Thyroid gland (tissue), 4 donors: Measurements from ENCODE around the gene CACNB4. TPM values are rescaled to one million over a fixed set of nuclear protein-coding genes. Genes with fewer than 3 reads are reported as not detected.
A peak's percentile ranks its signal among the peaks of the same experiment; 100 is the strongest.

Experiments used
- DNase-seq, 2 donors: peaks; one replicate each; pipeline ENCODE4 v3.0.0-alpha.2; 2019
- H3K27ac ChIP-seq, 3 donors: fragments of 200-600 bp; sonication (generic); 1 replicate in 2 of 3; 2 replicates in 1 of 3; pipeline ENCODE4 v1.5.1; 2016 to 2019; ENCODE audit warnings: mild to moderate bottlenecking in 1 of 3, moderate library complexity in 1 of 3
- H3K27me3 ChIP-seq: fragments of 200-600 bp; sonication (generic); one replicate; pipeline ENCODE4 v1.5.1; 2019
- H3K36me3 ChIP-seq, 2 donors: fragments of 200-600 bp; sonication (generic); one replicate each; pipeline ENCODE4 v1.5.1; 2016 to 2019
- H3K4me1 ChIP-seq, 2 donors: fragments of 200-600 bp; sonication (generic); one replicate each; pipeline ENCODE4 v1.5.1; 2017 to 2019
- H3K4me3 ChIP-seq, 3 donors: fragments of 200-600 bp; sonication (generic); replicated peaks in 1 of 3; 1 replicate in 2 of 3; 2 replicates in 1 of 3; pipeline ENCODE4 v1.5.1; 2016; ENCODE audit warnings: mild to moderate bottlenecking in 1 of 3
- H3K9me3 ChIP-seq: fragments of 200-600 bp; sonication (generic); one replicate; pipeline ENCODE4 v1.5.1; 2017
- CTCF ChIP-seq, 6 experiments: fragments of 200-600 bp in 3 of 6; fragments of 450-650 bp in 3 of 6; sonication (generic) in 3 of 6; IDR thresholded peaks; one replicate each; pipeline ENCODE4 v1.5.1; 2016 to 2019; ENCODE audit warnings: antibody characterized with exemption in 6 of 6, mild to moderate bottlenecking in 2 of 6, inconsistent platforms in 1 of 6, moderate library complexity in 1 of 6
- POLR2A ChIP-seq, 2 donors: fragments of 450-650 bp; IDR thresholded peaks; one replicate each; pipeline ENCODE4 v1.6.1; 2017; ENCODE audit warnings: antibody characterized with exemption in 2 of 2, mild to moderate bottlenecking in 2 of 2, moderate library complexity in 1 of 2
- WGBS, 2 donors: methylation state at CpG; one replicate each; pipeline ENCODE4 v1.1.5; 2017; 5-methylcytosine and 5-hydroxymethylcytosine counted together
- intact Hi-C: fragments of 100-400 bp; cut with DNase I; formaldehyde crosslinking; loops from one replicate; pipeline ENCODE4 v1.15.1; 2023
- total RNA-seq, 4 donors: library from RNA; depleted of rRNA; stranded (reverse); fragments of >200 nt; gene quantifications; one replicate each; pipeline ENCODE4 v1.2.3, GENCODE V29; 2016

CACNB4 gene
- total RNA-seq, 4 donors from 2014 or later = 3.0 to 3.6 (median 3.2) TPM

GRCh38 chr2:151968770-151969470 lies 129.9 kb downstream of the CACNB4 start:
- Histone ChIP-seq H3K4me1 (peaks cover 6 to 15% of the 10 kb centered on the region in 2 donors), H3K4me3 (no peak overlapping the region), H3K9me3 (no peaks in the 10 kb centered on the region), H3K27me3 (no peaks in the 10 kb centered on the region), H3K36me3 (no peaks in the 10 kb centered on the region), H3K27ac (no peak overlapping the region)
- no peak for TF ChIP-seq POLR2A (IDR thresholded peaks at IDR 0.05)
- TF ChIP-seq CTCF (IDR thresholded peaks at IDR 0.05) = no peak
- no peak for DNase-seq
- intact Hi-C loops = no loop called here
- 93% methylated on average over 4 of the region's 4 CpGs for WGBS, 2 donors

- 90 to 92% methylated on average over 11 of the region's 11 CpGs for WGBS, 2 donors
- H3K27me3 ChIP-seq = no peaks in the 10 kb centered on the region
- intact Hi-C loops = no loop called here
- H3K4me3 ChIP-seq = no peak overlapping the region
- no peak for DNase-seq
- H3K9me3 ChIP-seq = no peaks in the 10 kb centered on the region
- no peak overlapping the region for H3K27ac ChIP-seq
- H3K4me1 ChIP-seq = peaks cover 6 to 15% of the 10 kb centered on the region in 2 donors
- no peaks in the 10 kb centered on the region for H3K36me3 ChIP-seq
- TF ChIP-seq CTCF (IDR thresholded peaks at IDR 0.05) (no peak), POLR2A (IDR thresholded peaks at IDR 0.05) (no peak)
These were observed 130.8 kb downstream of the CACNB4 start for GRCh38 chr2:151967829-151968722.

GRCh38 chr2:151965884-151966283 lies 133.0 kb downstream of the CACNB4 start:
- intact Hi-C loops = no loop called here
- Histone ChIP-seq H3K27me3 (no peaks in the 10 kb centered on the region), H3K27ac (no peak overlapping the region), H3K4me3 (no peak overlapping the region), H3K36me3 (no peaks in the 10 kb centered on the region), H3K9me3 (no peaks in the 10 kb centered on the region), H3K4me1 (no peaks in the 10 kb centered on the region)
- WGBS, 2 donors = 93 to 95% methylated on average over 4 of the region's 4 CpGs
- TF ChIP-seq POLR2A (IDR thresholded peaks at IDR 0.05) (no peak), CTCF (IDR thresholded peaks at IDR 0.05) (no peak)
- DNase-seq = no peak

- H3K36me3 ChIP-seq = no peaks in the 10 kb centered on the region
- intact Hi-C loops = no loop called here
- H3K4me3 ChIP-seq = no peak overlapping the region
- 93 to 97% methylated on average over 4 of the region's 4 CpGs for WGBS, 2 donors
- H3K4me1 ChIP-seq = peaks cover under 1 to 3% of the 10 kb centered on the region in 2 donors
- H3K27me3 ChIP-seq = no peaks in the 10 kb centered on the region
- no peaks in the 10 kb centered on the region for H3K9me3 ChIP-seq
- TF ChIP-seq CTCF (IDR thresholded peaks at IDR 0.05) = no peak
- TF ChIP-seq POLR2A (IDR thresholded peaks at IDR 0.05) = no peak
- DNase-seq = no peak
- H3K27ac ChIP-seq = no peak overlapping the region
These were observed 137.3 kb downstream of the CACNB4 start for GRCh38 chr2:151961558-151961957.

GRCh38 chr2:151959238-151959637 lies 139.6 kb downstream of the CACNB4 start:
- intact Hi-C loops = no loop called here
- Histone ChIP-seq H3K4me3 (no peak overlapping the region), H3K4me1 (peaks cover 3 to 4% of the 10 kb centered on the region in 2 donors), H3K27ac (no peak overlapping the region), H3K9me3 (no peaks in the 10 kb centered on the region), H3K36me3 (no peaks in the 10 kb centered on the region), H3K27me3 (no peaks in the 10 kb centered on the region)
- DNase-seq = peak; percentile 38 to 40
- no peak for TF ChIP-seq POLR2A (IDR thresholded peaks at IDR 0.05)
- TF ChIP-seq CTCF (IDR thresholded peaks at IDR 0.05) = no peak
- WGBS, 2 donors = 74 to 85% methylated on average over 1 of the region's 1 CpG
